ENCODE measurements around the gene AUNIP. TPM values are rescaled to one million over a fixed set of nuclear protein-coding genes. Genes with fewer than 3 reads are reported as not detected.

AUNIP gene
- total RNA-seq, 1 experiment from 2014 or later = 16.1 TPM

GRCh38 chr1:25854554-25854953, 4.7 kb downstream of the AUNIP start (continued):
- no peak for TF ChIP-seq RELA (CRISPR knock-in tag; IDR thresholded peaks at IDR 0.05; ENCODE audit: borderline replicate concordance)
- no peak for TF ChIP-seq FOXJ3 (CRISPR knock-in tag; IDR thresholded peaks at IDR 0.05; ENCODE audit: borderline replicate concordance)
- TF ChIP-seq ATF6 (CRISPR knock-in tag; IDR thresholded peaks at IDR 0.05) = no peak
- TF ChIP-seq USF1 (CRISPR knock-in tag; IDR thresholded peaks at IDR 0.05) = no peak
- no peak for TF ChIP-seq ATF3 (CRISPR knock-in tag; conservative IDR thresholded peaks at IDR 0.05)
- TF ChIP-seq EMX1 (CRISPR knock-in tag; IDR thresholded peaks at IDR 0.05) = no peak
- no peak for TF ChIP-seq ATF1 (CRISPR knock-in tag; IDR thresholded peaks at IDR 0.05)

GRCh38 chr1:25848531-25848930, 10.7 kb downstream of the AUNIP start:
- Mint-ChIP-seq H3K4me3 (no peak overlapping the region), H3K4me1 (peaks cover 4% of the 10 kb centered on the region; the same call in 1 of the 2 replicates), H3K9me3 (no peaks in the 10 kb centered on the region), H3K36me3 (no peaks in the 10 kb centered on the region), H3K27ac (peak overlapping the region; percentile 42; the same call in 1 of the 2 replicates), H3K27me3 (ENCODE audit: low read depth) (no peaks in the 10 kb centered on the region)
- ChIA-PET POLR2A (interaction anchor here (0.7 to 1.2 kb wide), 2 partner anchors 19 to 48 kb away, joined by 4 to 7 read pairs; no protein-coding TSS in a partner anchor), CTCF (interaction anchor here (0.7 to 2.6 kb wide), 6 partner anchors 11 to 423 kb away, joined by 3 to 8 read pairs (median 4); partner anchors contain the start of gene PAQR7)
- ATAC-seq = no peak
- TF ChIP-seq NR2C2 (CRISPR knock-in tag; IDR thresholded peaks at IDR 0.05) (no peak), ZNF425 (CRISPR knock-in tag; conservative IDR thresholded peaks at IDR 0.05) (no peak), ARID4B (CRISPR knock-in tag; IDR thresholded peaks at IDR 0.05; ENCODE audit: borderline replicate concordance) (no peak), TCF7 (CRISPR knock-in tag; IDR thresholded peaks at IDR 0.05; ENCODE audit: low read depth) (no peak), ATF6 (CRISPR knock-in tag; IDR thresholded peaks at IDR 0.05) (no peak), PREB (CRISPR knock-in tag; IDR thresholded peaks at IDR 0.05; ENCODE audit: borderline replicate concordance) (no peak), IRF1 (CRISPR knock-in tag; IDR thresholded peaks at IDR 0.05) (no peak), HMGA2 (CRISPR knock-in tag; IDR thresholded peaks at IDR 0.05) (no peak), E2F5 (CRISPR knock-in tag; IDR thresholded peaks at IDR 0.05) (no peak), ZBTB43 (CRISPR knock-in tag; IDR thresholded peaks at IDR 0.05) (no peak), ZNF423 (CRISPR knock-in tag; IDR thresholded peaks at IDR 0.05) (no peak), JUN (CRISPR knock-in tag; IDR thresholded peaks at IDR 0.05) (no peak)
- DNase-seq (ENCODE audit: low spot score) = no peak

Data from WTC11 (cell line).